GM23248 (cell line): Measurements from ENCODE around the gene BRINP2. TPM values are rescaled to one million over a fixed set of nuclear protein-coding genes. Genes with fewer than 3 reads are reported as not detected.

Source experiments
- DNase-seq: peaks from one replicate; pipeline ENCODE4 v3.0.0-alpha.2; 2015
- H2AFZ ChIP-seq: fragments of 200-600 bp; sonication (generic); 2 replicates; pipeline ENCODE4 v1.6.1; 2016; ENCODE audit warnings: antibody characterized with exemption
- H3F3A ChIP-seq: fragments of 200-600 bp; sonication (generic); 2 replicates; pipeline ENCODE4 v1.6.1; 2016; ENCODE audit warnings: mild to moderate bottlenecking, antibody characterized with exemption, mixed run types; ENCODE audit not compliant: insufficient read depth
- H3K27ac ChIP-seq: fragments of 200-600 bp; sonication (generic); 2 replicates; pipeline ENCODE4 v1.5.1; 2016; ENCODE audit warnings: mild to moderate bottlenecking
- H3K27me3 ChIP-seq: fragments of 200-600 bp; sonication (generic); replicated peaks from 2 replicates; pipeline ENCODE4 v1.6.1; 2016; ENCODE audit warnings: mild to moderate bottlenecking; ENCODE audit not compliant: insufficient read depth
- H3K36me3 ChIP-seq: fragments of 200-600 bp; sonication (generic); 2 replicates; pipeline ENCODE4 v1.6.1; 2016; ENCODE audit warnings: low read depth, mild to moderate bottlenecking
- H3K4me1 ChIP-seq: fragments of 200-600 bp; sonication (generic); 2 replicates; pipeline ENCODE4 v1.6.1; 2016; ENCODE audit warnings: mild to moderate bottlenecking; ENCODE audit not compliant: insufficient read depth
- H3K4me2 ChIP-seq: fragments of 200-600 bp; sonication (generic); one replicate; pipeline ENCODE4 v1.6.1; 2016; ENCODE audit warnings: mild to moderate bottlenecking; ENCODE audit not compliant: unreplicated experiment
- H3K4me3 ChIP-seq: fragments of 200-600 bp; sonication (generic); 2 replicates; pipeline ENCODE4 v1.5.1; 2016; ENCODE audit warnings: mild to moderate bottlenecking
- H3K79me2 ChIP-seq: fragments of 200-600 bp; sonication (generic); 2 replicates; pipeline ENCODE4 v1.6.1; 2016; ENCODE audit warnings: mild to moderate bottlenecking; ENCODE audit not compliant: insufficient read depth
- H3K9ac ChIP-seq: fragments of 200-600 bp; sonication (generic); 2 replicates; pipeline ENCODE4 v1.6.1; 2016; ENCODE audit warnings: mild to moderate bottlenecking
- H3K9me2 ChIP-seq: fragments of 200-600 bp; sonication (generic); 2 replicates; pipeline ENCODE4 v1.6.1; 2016; ENCODE audit warnings: mixed run types, mild to moderate bottlenecking, moderate library complexity; ENCODE audit not compliant: insufficient read depth
- H3K9me3 ChIP-seq: fragments of 200-600 bp; sonication (generic); one replicate; pipeline ENCODE4 v1.6.1; 2017; ENCODE audit warnings: low read depth
- H4K20me1 ChIP-seq: fragments of 200-600 bp; sonication (generic); 2 replicates; pipeline ENCODE4 v1.6.0; 2016; ENCODE audit not compliant: insufficient read depth
- EZH2 ChIP-seq: fragments of 200-600 bp; sonication (generic); IDR thresholded peaks from 2 replicates; pipeline ENCODE4 v1.6.1; 2018; ENCODE audit warnings: antibody characterized with exemption, mild to moderate bottlenecking; ENCODE audit not compliant: insufficient read depth, poor library complexity, severe bottlenecking
- EZH2phosphoT487 ChIP-seq: fragments of 200-600 bp; sonication (generic); IDR thresholded peaks from 2 replicates; pipeline ENCODE4 v1.6.1; 2018; ENCODE audit warnings: antibody characterized with exemption, moderate library complexity, mild to moderate bottlenecking, low read depth; ENCODE audit not compliant: insufficient read depth
- WGBS, 2 experiments: methylation state at CpG; one replicate each; pipeline ENCODE4 v1.1.6; 2015 to 2017; ENCODE audit warnings: low lambda C conversion rate in 2 of 2, low coverage in 1 of 2; ENCODE audit errors: missing lambda C conversion rate in 2 of 2; 5-methylcytosine and 5-hydroxymethylcytosine counted together
- in situ Hi-C: fragments of 300-500 bp; cut with MboI; formaldehyde crosslinking; loops from 2 replicates; pipeline ENCODE4 v1.15.0; 2020
- polyA plus RNA-seq: library from polyadenylated mRNA; unstranded; fragments of >200 nt; fragmentation: Nextera tagmentation; extraction: Ambion mirVana; gene quantifications from 2 replicates; pipeline ENCODE4 v1.2.1, GENCODE V29; 2016
- total RNA-seq: library from RNA; depleted of rRNA; stranded (reverse); fragments of >200 nt; shearing (Covaris generic); gene quantifications from 2 replicates; pipeline ENCODE4 v1.2.3, GENCODE V29; 2014

The BRINP2 gene
- total and polyA plus RNA-seq, 2 experiments from 2014 or later = 0.06 TPM; not detected in 1

- H3K4me2 ChIP-seq = no peak overlapping the region
- peaks cover 3% of the 10 kb centered on the region; the same call in 1 of the 2 replicates for H3K27me3 ChIP-seq
- H3K9ac ChIP-seq = no peak overlapping the region
- no peak overlapping the region for H3K27ac ChIP-seq
- no peaks in the 10 kb centered on the region for H3K79me2 ChIP-seq
- H3F3A ChIP-seq = no peaks in the 10 kb centered on the region
- no peaks in the 10 kb centered on the region for H3K9me2 ChIP-seq
- H4K20me1 ChIP-seq = no peaks in the 10 kb centered on the region
- no peak overlapping the region for H3K4me3 ChIP-seq
- no peaks in the 10 kb centered on the region for H3K4me1 ChIP-seq
- no peak for DNase-seq
- TF ChIP-seq EZH2 = no peak
- no peak for TF ChIP-seq EZH2phosphoT487
- no peaks in the 10 kb centered on the region for H3K36me3 ChIP-seq
- no peaks in the 10 kb centered on the region for H3K9me3 ChIP-seq
- no peak overlapping the region for H2AFZ ChIP-seq
- WGBS, 2 experiments = 50 to 68% methylated on average over 2 of the region's 2 CpGs
- in situ Hi-C loops = no loop called here
Observed at GRCh38 chr1:177132141-177132540, 38.6 kb upstream of the BRINP2 start.

- H3K4me1 ChIP-seq = no peaks in the 10 kb centered on the region
- H3K36me3 ChIP-seq = no peaks in the 10 kb centered on the region
- TF ChIP-seq EZH2 (no peak), EZH2phosphoT487 (no peak)
- H3K4me3 ChIP-seq = no peak overlapping the region
- H2AFZ ChIP-seq = no peak overlapping the region
- 31 to 36% methylated on average over 4 of the region's 4 CpGs for WGBS, 2 experiments
- H3K9me2 ChIP-seq = no peaks in the 10 kb centered on the region
- H3K27me3 ChIP-seq = peaks cover 3% of the 10 kb centered on the region; the same call in 1 of the 2 replicates
- no peak for DNase-seq
- no peak overlapping the region for H3K9ac ChIP-seq
- no peaks in the 10 kb centered on the region for H3K79me2 ChIP-seq
- no peak overlapping the region for H3K4me2 ChIP-seq
- no peaks in the 10 kb centered on the region for H3K9me3 ChIP-seq
- H4K20me1 ChIP-seq = no peaks in the 10 kb centered on the region
- in situ Hi-C loops = no loop called here
- no peaks in the 10 kb centered on the region for H3F3A ChIP-seq
- H3K27ac ChIP-seq = no peak overlapping the region
Observed at GRCh38 chr1:177133977-177134538, 36.7 kb upstream of the BRINP2 start.

GRCh38 chr1:177135250-177135649, 35.5 kb upstream of the BRINP2 start:
- no peaks in the 10 kb centered on the region for H3K9me2 ChIP-seq
- H3F3A ChIP-seq = no peaks in the 10 kb centered on the region
- TF ChIP-seq EZH2phosphoT487 = no peak
- TF ChIP-seq EZH2 = no peak
- H4K20me1 ChIP-seq = no peaks in the 10 kb centered on the region
- H3K9ac ChIP-seq = no peak overlapping the region
- no peak overlapping the region for H2AFZ ChIP-seq
- no peaks in the 10 kb centered on the region for H3K9me3 ChIP-seq
- in situ Hi-C loops = no loop called here
- no peaks in the 10 kb centered on the region for H3K79me2 ChIP-seq
- H3K27ac ChIP-seq = no peak overlapping the region
- H3K27me3 ChIP-seq = peaks cover 3% of the 10 kb centered on the region; the same call in 1 of the 2 replicates
- no peak overlapping the region for H3K4me2 ChIP-seq
- WGBS, 2 experiments = 43 to 53% methylated on average over 4 of the region's 4 CpGs
- no peak overlapping the region for H3K4me3 ChIP-seq
- H3K4me1 ChIP-seq = no peaks in the 10 kb centered on the region
- no peak for DNase-seq
- H3K36me3 ChIP-seq = no peaks in the 10 kb centered on the region

- TF ChIP-seq EZH2phosphoT487 = no peak
- no peak for TF ChIP-seq EZH2
- Histone ChIP-seq H3K4me2 (no peak overlapping the region), H3K27me3 (no peaks in the 10 kb centered on the region; the same call in 1 of the 2 replicates), H3K36me3 (no peaks in the 10 kb centered on the region), H3K4me3 (no peak overlapping the region), H3K4me1 (no peaks in the 10 kb centered on the region), H3K79me2 (no peaks in the 10 kb centered on the region), H3K27ac (no peak overlapping the region), H3K9ac (no peak overlapping the region), H3F3A (no peaks in the 10 kb centered on the region), H3K9me2 (no peaks in the 10 kb centered on the region), H2AFZ (no peak overlapping the region), H3K9me3 (no peaks in the 10 kb centered on the region), H4K20me1 (no peaks in the 10 kb centered on the region)
- in situ Hi-C loops = no loop called here
- 5 to 7% methylated on average over 1 of the region's 1 CpG for WGBS, 2 experiments
- DNase-seq = no peak
Observed at GRCh38 chr1:177137814-177138213, 32.9 kb upstream of the BRINP2 start.

GRCh38 chr1:177138347-177138746, 32.4 kb upstream of the BRINP2 start:
- no peak for TF ChIP-seq EZH2phosphoT487
- no peak for TF ChIP-seq EZH2
- Histone ChIP-seq H3K79me2 (no peaks in the 10 kb centered on the region), H2AFZ (no peak overlapping the region), H3K4me1 (no peaks in the 10 kb centered on the region), H3K4me2 (no peak overlapping the region), H3F3A (no peaks in the 10 kb centered on the region), H3K36me3 (no peaks in the 10 kb centered on the region), H3K9ac (no peak overlapping the region), H4K20me1 (no peaks in the 10 kb centered on the region), H3K9me3 (no peaks in the 10 kb centered on the region), H3K27ac (no peak overlapping the region), H3K4me3 (no peak overlapping the region), H3K27me3 (no peaks in the 10 kb centered on the region; the same call in 1 of the 2 replicates), H3K9me2 (no peaks in the 10 kb centered on the region)
- WGBS, 2 experiments = 73 to 78% methylated on average over 4 of the region's 4 CpGs
- in situ Hi-C loops = no loop called here
- DNase-seq = no peak
